Astrocyte (in vitro differentiated cells and primary cell): ENCODE measurements around the gene GDE1. TPM values are rescaled to one million over a fixed set of nuclear protein-coding genes. Genes with fewer than 3 reads are reported as not detected.

Source experiments
- DNase-seq: peaks from one replicate; pipeline ENCODE4 v3.0.0-alpha.2; 2010; ENCODE audit warnings: low read depth
- FAIRE-seq: peaks from 2 replicates; lab custom pipeline; 2011; peaks lifted over from hg19 to GRCh38; lab: Jason Lieb, UNC
- H2AFZ ChIP-seq: 2 replicates; pipeline ENCODE4 v1.6.0; 2012; ENCODE audit warnings: low read depth, low read length, inconsistent platforms
- H3K27ac ChIP-seq: 2 replicates; pipeline ENCODE4 v1.5.1; 2011; ENCODE audit warnings: low read depth, low read length, inconsistent platforms
- H3K27me3 ChIP-seq: 2 replicates; pipeline ENCODE4 v1.6.0; 2011; ENCODE audit warnings: low read length, inconsistent platforms; ENCODE audit not compliant: insufficient read depth
- H3K36me3 ChIP-seq: 2 replicates; pipeline ENCODE4 v1.5.1; 2011; ENCODE audit warnings: low read length, inconsistent platforms; ENCODE audit not compliant: insufficient read depth
- H3K4me1 ChIP-seq: 2 replicates; pipeline ENCODE4 v1.5.1; 2011; ENCODE audit warnings: low read length, inconsistent platforms; ENCODE audit not compliant: insufficient read depth
- H3K4me2 ChIP-seq: 2 replicates; pipeline ENCODE4 v1.6.0; 2012; ENCODE audit warnings: low read length, inconsistent platforms
- H3K4me3 ChIP-seq: 2 replicates; pipeline ENCODE4 v1.5.1; 2011; ENCODE audit warnings: low read depth, mild to moderate bottlenecking, low read length, inconsistent platforms; ENCODE audit not compliant: insufficient read depth
- H3K79me2 ChIP-seq: 2 replicates; pipeline ENCODE4 v1.6.0; 2012; ENCODE audit warnings: mild to moderate bottlenecking, low read length, inconsistent platforms; ENCODE audit not compliant: insufficient read depth
- H3K9ac ChIP-seq: 2 replicates; pipeline ENCODE4 v1.6.0; 2012; ENCODE audit warnings: mild to moderate bottlenecking, low read length, inconsistent platforms
- H3K9me3 ChIP-seq: 2 replicates; pipeline ENCODE4 v1.5.1; 2012; ENCODE audit warnings: low read depth, mild to moderate bottlenecking, low read length, inconsistent platforms; ENCODE audit not compliant: insufficient read depth
- H4K20me1 ChIP-seq: 2 replicates; pipeline ENCODE4 v1.6.0; 2012; ENCODE audit warnings: low read length, inconsistent platforms; ENCODE audit not compliant: insufficient read depth
- H3K27ac Mint-ChIP-seq: one replicate; pipeline ENCODE4 v1.8.0; 2021; ENCODE audit warnings: mild to moderate bottlenecking, mixed read lengths; ENCODE audit not compliant: unreplicated experiment
- H3K27me3 Mint-ChIP-seq: one replicate; pipeline ENCODE4 v1.8.0; 2021; ENCODE audit warnings: low read depth, mixed read lengths; ENCODE audit not compliant: unreplicated experiment
- H3K36me3 Mint-ChIP-seq: one replicate; pipeline ENCODE4 v1.8.0; 2021; ENCODE audit warnings: low read depth, mixed read lengths; ENCODE audit not compliant: unreplicated experiment
- H3K4me1 Mint-ChIP-seq: one replicate; pipeline ENCODE4 v1.8.0; 2021; ENCODE audit warnings: low read depth, mixed read lengths; ENCODE audit not compliant: unreplicated experiment
- H3K4me3 Mint-ChIP-seq: one replicate; pipeline ENCODE4 v1.8.0; 2021; ENCODE audit warnings: mild to moderate bottlenecking, moderate library complexity, mixed read lengths; ENCODE audit not compliant: unreplicated experiment
- H3K9me3 Mint-ChIP-seq: one replicate; pipeline ENCODE4 v1.8.0; 2021; ENCODE audit warnings: mild to moderate bottlenecking, mixed read lengths; ENCODE audit not compliant: unreplicated experiment
- EZH2 ChIP-seq: IDR thresholded peaks from 2 replicates; pipeline ENCODE4 v1.6.1; 2012; ENCODE audit warnings: mild to moderate bottlenecking, low read length, inconsistent platforms; ENCODE audit not compliant: insufficient read depth
- total RNA-seq: library from RNA; stranded (reverse); gene quantifications from 2 replicates; pipeline ENCODE4 v1.2.1, GENCODE V29; 2021
- TF ChIP-seq, protein P1 (sequence below): IDR thresholded peaks from 2 replicates; pipeline ENCODE4 v1.5.1; 2011; ENCODE audit warnings: low read depth, mild to moderate bottlenecking, inconsistent platforms, low read length, moderate library complexity; ENCODE audit not compliant: insufficient read depth

Gene GDE1
- total RNA-seq, 1 donor from 2014 or later, result 99.7 TPM

GRCh38 chr16:19486750-19487325 lies 35.1 kb downstream of the GDE1 start:
- no peaks in the 10 kb centered on the region for H3K4me1 Mint-ChIP-seq
- Histone ChIP-seq H3K9ac (no peak overlapping the region), H3K27ac (no peak overlapping the region), H3K4me2 (no peak overlapping the region), H3K79me2 (no peaks in the 10 kb centered on the region), H4K20me1 (no peaks in the 10 kb centered on the region), H3K9me3 (no peaks in the 10 kb centered on the region), H3K27me3 (no peaks in the 10 kb centered on the region), H3K4me3 (no peak overlapping the region), H3K4me1 (no peaks in the 10 kb centered on the region), H2AFZ (no peak overlapping the region), H3K36me3 (no peaks in the 10 kb centered on the region)
- peaks cover 5% of the 10 kb centered on the region for H3K27me3 Mint-ChIP-seq
- no peaks in the 10 kb centered on the region for H3K9me3 Mint-ChIP-seq
- no peak for FAIRE-seq
- TF ChIP-seq EZH2, result no peak
- TF ChIP-seq, protein P1, sequence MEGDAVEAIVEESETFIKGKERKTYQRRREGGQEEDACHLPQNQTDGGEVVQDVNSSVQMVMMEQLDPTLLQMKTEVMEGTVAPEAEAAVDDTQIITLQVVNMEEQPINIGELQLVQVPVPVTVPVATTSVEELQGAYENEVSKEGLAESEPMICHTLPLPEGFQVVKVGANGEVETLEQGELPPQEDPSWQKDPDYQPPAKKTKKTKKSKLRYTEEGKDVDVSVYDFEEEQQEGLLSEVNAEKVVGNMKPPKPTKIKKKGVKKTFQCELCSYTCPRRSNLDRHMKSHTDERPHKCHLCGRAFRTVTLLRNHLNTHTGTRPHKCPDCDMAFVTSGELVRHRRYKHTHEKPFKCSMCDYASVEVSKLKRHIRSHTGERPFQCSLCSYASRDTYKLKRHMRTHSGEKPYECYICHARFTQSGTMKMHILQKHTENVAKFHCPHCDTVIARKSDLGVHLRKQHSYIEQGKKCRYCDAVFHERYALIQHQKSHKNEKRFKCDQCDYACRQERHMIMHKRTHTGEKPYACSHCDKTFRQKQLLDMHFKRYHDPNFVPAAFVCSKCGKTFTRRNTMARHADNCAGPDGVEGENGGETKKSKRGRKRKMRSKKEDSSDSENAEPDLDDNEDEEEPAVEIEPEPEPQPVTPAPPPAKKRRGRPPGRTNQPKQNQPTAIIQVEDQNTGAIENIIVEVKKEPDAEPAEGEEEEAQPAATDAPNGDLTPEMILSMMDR, result no peak
- peaks cover 4% of the 10 kb centered on the region for H3K36me3 Mint-ChIP-seq
- DNase-seq, result no peak
- no peak overlapping the region for H3K27ac Mint-ChIP-seq
- no peak overlapping the region for H3K4me3 Mint-ChIP-seq

DNA sequence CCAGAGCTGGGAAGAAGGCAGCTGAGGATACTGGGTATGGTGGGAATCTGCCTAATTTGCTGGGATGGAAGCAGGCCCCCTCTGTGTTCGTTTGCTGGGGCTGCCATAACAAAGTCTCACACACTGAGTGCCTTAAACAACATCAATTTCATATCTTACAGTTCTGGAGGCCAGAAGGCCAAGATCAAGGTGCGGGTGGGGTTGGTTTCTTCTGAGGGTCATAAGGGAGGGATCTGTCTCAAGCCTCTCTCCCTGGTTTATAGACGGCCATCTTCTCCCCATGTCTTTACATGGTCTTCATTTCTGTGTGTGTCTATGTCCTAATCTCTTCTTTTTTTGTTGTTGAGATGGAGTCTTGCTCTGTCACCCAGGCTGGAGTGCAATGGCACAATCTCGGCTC lies 35.8 kb downstream of the GDE1 start:
- H3K4me3 Mint-ChIP-seq, result no peak overlapping the region
- TF ChIP-seq EZH2, result no peak
- TF ChIP-seq, protein P1, result no peak
- Histone ChIP-seq H3K4me2 (no peak overlapping the region), H3K4me1 (no peaks in the 10 kb centered on the region), H3K79me2 (no peaks in the 10 kb centered on the region), H3K27ac (no peak overlapping the region), H3K9me3 (no peaks in the 10 kb centered on the region), H3K27me3 (no peaks in the 10 kb centered on the region), H2AFZ (no peak overlapping the region), H3K4me3 (no peak overlapping the region), H3K36me3 (no peaks in the 10 kb centered on the region), H3K9ac (no peak overlapping the region), H4K20me1 (no peaks in the 10 kb centered on the region)
- peaks cover 5% of the 10 kb centered on the region for H3K27me3 Mint-ChIP-seq
- FAIRE-seq (no peak), DNase-seq (no peak)
- no peaks in the 10 kb centered on the region for H3K4me1 Mint-ChIP-seq
- H3K9me3 Mint-ChIP-seq, result no peaks in the 10 kb centered on the region
- H3K27ac Mint-ChIP-seq, result no peak overlapping the region
- H3K36me3 Mint-ChIP-seq, result peaks cover 4% of the 10 kb centered on the region

GRCh38 chr16:19485611-19486010 lies 36.3 kb downstream of the GDE1 start:
- Mint-ChIP-seq H3K27me3 (peaks cover 5% of the 10 kb centered on the region), H3K4me3 (no peak overlapping the region), H3K9me3 (no peaks in the 10 kb centered on the region), H3K4me1 (no peaks in the 10 kb centered on the region), H3K27ac (no peak overlapping the region), H3K36me3 (peaks cover 4% of the 10 kb centered on the region)
- no peaks in the 10 kb centered on the region for H3K9me3 ChIP-seq
- H3K4me1 ChIP-seq, result no peaks in the 10 kb centered on the region
- H3K4me3 ChIP-seq, result no peak overlapping the region
- H3K9ac ChIP-seq, result no peak overlapping the region
- FAIRE-seq (no peak), DNase-seq (no peak)
- H3K36me3 ChIP-seq, result no peaks in the 10 kb centered on the region
- no peak overlapping the region for H2AFZ ChIP-seq
- H3K27ac ChIP-seq, result no peak overlapping the region
- no peak overlapping the region for H3K4me2 ChIP-seq
- TF ChIP-seq EZH2, result no peak
- TF ChIP-seq, protein P1, result no peak
- H3K27me3 ChIP-seq, result no peaks in the 10 kb centered on the region
- H3K79me2 ChIP-seq, result no peaks in the 10 kb centered on the region
- H4K20me1 ChIP-seq, result no peaks in the 10 kb centered on the region
